ENCODE results near the gene GPR4. TPM values are rescaled to one million over a fixed set of nuclear protein-coding genes. Genes with fewer than 3 reads are reported as not detected.

Gene GPR4
- total RNA-seq, 1 donor from 2014 or later, result not detected

GRCh38 chr19:45601115-45601514 lies 897 bp downstream of the GPR4 start:
- DNase-seq (ENCODE audit: low read depth), result no peak
- Histone ChIP-seq H3K36me3 (ENCODE audit: control insufficient read depth, insufficient read depth, low read length) (no peaks in the 10 kb centered on the region), H3K4me3 (ENCODE audit: low read depth, low read length) (no peak overlapping the region), H3K27me3 (ENCODE audit: control insufficient read depth, insufficient read depth, low read length) (peaks cover 57% of the 10 kb centered on the region)
- no peak for TF ChIP-seq CTCF (IDR thresholded peaks at IDR 0.05; ENCODE audit: insufficient read depth, low read length, poor library complexity, severe bottlenecking)

GRCh38 chr19:45600340-45600885 lies 1.6 kb downstream of the GPR4 start:
- no peak for TF ChIP-seq CTCF (IDR thresholded peaks at IDR 0.05; ENCODE audit: insufficient read depth, low read length, poor library complexity, severe bottlenecking)
- no peak overlapping the region for H3K4me3 ChIP-seq (ENCODE audit: low read depth, low read length)
- no peak for DNase-seq (ENCODE audit: low read depth)
- no peaks in the 10 kb centered on the region for H3K36me3 ChIP-seq (ENCODE audit: control insufficient read depth, insufficient read depth, low read length)
- peaks cover 59% of the 10 kb centered on the region for H3K27me3 ChIP-seq (ENCODE audit: control insufficient read depth, insufficient read depth, low read length)

GRCh38 chr19:45599286-45599685 lies 2.7 kb downstream of the GPR4 start:
- TF ChIP-seq CTCF (IDR thresholded peaks at IDR 0.05; ENCODE audit: insufficient read depth, low read length, poor library complexity, severe bottlenecking), result no peak
- Histone ChIP-seq H3K27me3 (ENCODE audit: control insufficient read depth, insufficient read depth, low read length) (peaks cover 59% of the 10 kb centered on the region), H3K36me3 (ENCODE audit: control insufficient read depth, insufficient read depth, low read length) (no peaks in the 10 kb centered on the region), H3K4me3 (ENCODE audit: low read depth, low read length) (no peak overlapping the region)
- DNase-seq (ENCODE audit: low read depth), result no peak

- Histone ChIP-seq H3K4me3 (ENCODE audit: low read depth, low read length) (no peak overlapping the region), H3K27me3 (ENCODE audit: control insufficient read depth, insufficient read depth, low read length) (peaks cover 59% of the 10 kb centered on the region), H3K36me3 (ENCODE audit: control insufficient read depth, insufficient read depth, low read length) (no peaks in the 10 kb centered on the region)
- DNase-seq (ENCODE audit: low read depth), result no peak
- no peak for TF ChIP-seq CTCF (IDR thresholded peaks at IDR 0.05; ENCODE audit: insufficient read depth, low read length, poor library complexity, severe bottlenecking)
Observed at GRCh38 chr19:45598267-45599001, 3.6 kb downstream of the GPR4 start.

- no peak for DNase-seq (ENCODE audit: low read depth)
- TF ChIP-seq CTCF (IDR thresholded peaks at IDR 0.05; ENCODE audit: insufficient read depth, low read length, poor library complexity, severe bottlenecking), result no peak
- H3K27me3 ChIP-seq (ENCODE audit: control insufficient read depth, insufficient read depth, low read length), result peaks cover 55% of the 10 kb centered on the region
- H3K36me3 ChIP-seq (ENCODE audit: control insufficient read depth, insufficient read depth, low read length), result no peaks in the 10 kb centered on the region
- H3K4me3 ChIP-seq (ENCODE audit: low read depth, low read length), result no peak overlapping the region
Observed at GRCh38 chr19:45597425-45598111, 4.4 kb downstream of the GPR4 start.

All from kidney epithelial cell (primary cell).